HEK293 (cell line): ENCODE measurements around the gene KRTAP5-5.

Experiments
- CTCF ChIA-PET: fragments of 350-600 bp; formaldehyde crosslinking; extraction: SDS; loops from one replicate; lab custom pipeline; 2021; ENCODE audit warnings: antibody characterized with exemption; lab: Yijun Ruan, JAX
- POLR2A ChIA-PET: fragments of 300-600 bp; formaldehyde crosslinking; extraction: SDS; loops from one replicate; lab custom pipeline; 2020; ENCODE audit warnings: antibody characterized with exemption, inconsistent platforms; lab: Yijun Ruan, JAX
- H3K27ac ChIP-seq: fragments of 200-500 bp; sonication (Bioruptor generic); 2 replicates; pipeline ENCODE4 v1.5.1; 2014; ENCODE audit warnings: low read depth, low read length, control low read depth, inconsistent platforms; ENCODE audit errors: extremely low read depth
- H3K36me3 ChIP-seq, 2 experiments: fragments of 200-500 bp in 1 of 2; sonication (Bioruptor generic) in 1 of 2; 1 replicate in 1 of 2; 2 replicates in 1 of 2; pipeline ENCODE4 v1.5.1; 2014 to 2017; ENCODE audit warnings: inconsistent platforms in 2 of 2, low read length in 2 of 2; ENCODE audit not compliant: control insufficient read depth in 2 of 2, insufficient read depth in 1 of 2
- H3K4me1 ChIP-seq: fragments of 200-500 bp; sonication (Bioruptor generic); 2 replicates; pipeline ENCODE4 v1.5.1; 2014; ENCODE audit warnings: mild to moderate bottlenecking, low read length, inconsistent platforms; ENCODE audit not compliant: control insufficient read depth, insufficient read depth
- H3K4me3 ChIP-seq: 2 replicates; pipeline ENCODE4 v1.5.1; 2011; ENCODE audit warnings: low read depth, mild to moderate bottlenecking, control low read depth, low read length, moderate library complexity
- H3K9me3 ChIP-seq: fragments of 200-500 bp; sonication (Bioruptor generic); 2 replicates; pipeline ENCODE4 v1.5.1; 2014; ENCODE audit warnings: low read depth, low read length, inconsistent platforms; ENCODE audit not compliant: control insufficient read depth, insufficient read depth
- BCL6B ChIP-seq: fragments of 450-650 bp; formaldehyde crosslinking; IDR thresholded peaks from 2 replicates; pipeline ENCODE4 v1.5.1; 2017; ENCODE audit warnings: missing biosample characterization, missing genetic modification characterization
- KLF10 ChIP-seq: fragments of 450-650 bp; IDR thresholded peaks from 2 replicates; pipeline ENCODE4 v1.5.1; 2018; ENCODE audit warnings: missing biosample characterization, mild to moderate bottlenecking, missing genetic modification characterization
- KLF16 ChIP-seq: fragments of 450-650 bp; formaldehyde crosslinking; IDR thresholded peaks from 2 replicates; pipeline ENCODE4 v1.5.1; 2017; ENCODE audit warnings: missing biosample characterization, missing genetic modification characterization
- KLF7 ChIP-seq: fragments of 450-650 bp; formaldehyde crosslinking; IDR thresholded peaks from 2 replicates; pipeline ENCODE4 v1.5.1; 2016; ENCODE audit warnings: missing biosample characterization, missing genetic modification characterization, borderline replicate concordance
- REPIN1 ChIP-seq: fragments of 450-650 bp; formaldehyde crosslinking; IDR thresholded peaks from 2 replicates; pipeline ENCODE4 v1.5.1; 2017; ENCODE audit warnings: missing biosample characterization, missing genetic modification characterization, low read depth
- ZBTB20 ChIP-seq: fragments of 450-650 bp; formaldehyde crosslinking; IDR thresholded peaks from 2 replicates; pipeline ENCODE4 v1.5.1; 2016; ENCODE audit warnings: missing biosample characterization, missing genetic modification characterization
- ZBTB6 ChIP-seq: fragments of 450-650 bp; formaldehyde crosslinking; IDR thresholded peaks from 2 replicates; pipeline ENCODE4 v1.5.1; 2017; ENCODE audit warnings: missing biosample characterization, missing genetic modification characterization
- ZFP3 ChIP-seq: fragments of 450-650 bp; formaldehyde crosslinking; IDR thresholded peaks from 2 replicates; pipeline ENCODE4 v1.5.1; 2016; ENCODE audit warnings: low read depth, missing biosample characterization, missing genetic modification characterization
- ZNF121 ChIP-seq: fragments of 450-650 bp; formaldehyde crosslinking; IDR thresholded peaks from 2 replicates; pipeline ENCODE4 v1.5.1; 2016; ENCODE audit warnings: missing biosample characterization, missing genetic modification characterization
- ZNF169 ChIP-seq: fragments of 450-650 bp; formaldehyde crosslinking; IDR thresholded peaks from 2 replicates; pipeline ENCODE4 v1.5.1; 2016; ENCODE audit warnings: missing biosample characterization, missing genetic modification characterization
- ZNF19 ChIP-seq: fragments of 450-650 bp; formaldehyde crosslinking; IDR thresholded peaks from 2 replicates; pipeline ENCODE4; 2016; ENCODE audit warnings: missing biosample characterization, missing genetic modification characterization, low read depth
- ZNF202 ChIP-seq: fragments of 450-650 bp; formaldehyde crosslinking; IDR thresholded peaks from 2 replicates; pipeline ENCODE4 v1.5.1; 2016; ENCODE audit warnings: missing biosample characterization, missing genetic modification characterization, borderline replicate concordance
- ZNF416 ChIP-seq: fragments of 450-650 bp; formaldehyde crosslinking; IDR thresholded peaks from 2 replicates; pipeline ENCODE4 v1.5.1; 2016; ENCODE audit warnings: missing biosample characterization, missing genetic modification characterization
- ZNF433 ChIP-seq: fragments of 450-650 bp; formaldehyde crosslinking; IDR thresholded peaks from 2 replicates; pipeline ENCODE4 v1.5.1; 2016; ENCODE audit warnings: missing biosample characterization, missing genetic modification characterization, low read depth
- ZNF473 ChIP-seq: fragments of 450-650 bp; formaldehyde crosslinking; IDR thresholded peaks from 2 replicates; pipeline ENCODE4 v1.5.1; 2017; ENCODE audit warnings: missing biosample characterization, missing genetic modification characterization
- ZNF48 ChIP-seq: fragments of 450-650 bp; formaldehyde crosslinking; IDR thresholded peaks from 2 replicates; pipeline ENCODE4 v1.5.1; 2016; ENCODE audit warnings: missing biosample characterization, missing genetic modification characterization
- ZNF514 ChIP-seq: fragments of 450-650 bp; formaldehyde crosslinking; IDR thresholded peaks from 2 replicates; pipeline ENCODE4 v1.5.1; 2016; ENCODE audit warnings: missing biosample characterization, missing genetic modification characterization
- ZNF518A ChIP-seq: fragments of 450-650 bp; formaldehyde crosslinking; conservative IDR thresholded peaks from 2 replicates; pipeline ENCODE4 v1.5.1; 2016; ENCODE audit warnings: low read depth, missing biosample characterization, missing genetic modification characterization
- ZNF560 ChIP-seq: fragments of 450-650 bp; formaldehyde crosslinking; IDR thresholded peaks from 2 replicates; pipeline ENCODE4 v1.5.1; 2017; ENCODE audit warnings: missing biosample characterization, missing genetic modification characterization, borderline replicate concordance
- ZNF785 ChIP-seq: fragments of 450-650 bp; formaldehyde crosslinking; IDR thresholded peaks from 2 replicates; pipeline ENCODE4 v1.5.1; 2016; ENCODE audit warnings: missing biosample characterization, missing genetic modification characterization
- ZNF830 ChIP-seq: fragments of 450-650 bp; IDR thresholded peaks from 2 replicates; pipeline ENCODE4 v1.5.0; 2018; ENCODE audit warnings: missing biosample characterization, missing genetic modification characterization, low read depth, mild to moderate bottlenecking, moderate library complexity
- TF ChIP-seq, protein P1 (sequence below): fragments of 450-650 bp; formaldehyde crosslinking; IDR thresholded peaks from 2 replicates; pipeline ENCODE4 v1.5.1; 2016; ENCODE audit warnings: missing biosample characterization, missing genetic modification characterization

KRTAP5-5 gene

GRCh38 chr11:1667906-1668305 lies 38.3 kb downstream of the KRTAP5-5 start:
- POLR2A ChIA-PET: no interaction called here
- TF ChIP-seq KLF16 (tag by site-specific recombination) (no peak), ZFP3 (tag by site-specific recombination) (no peak), ZNF19 (tag by site-specific recombination) (no peak), REPIN1 (no peak), ZNF830 (tag by site-specific recombination) (no peak), ZNF416 (no peak), ZBTB6 (tag by site-specific recombination) (no peak), ZNF473 (tag by site-specific recombination) (no peak), ZNF48 (tag by site-specific recombination) (no peak), ZNF121 (tag by site-specific recombination) (no peak), ZNF169 (tag by site-specific recombination) (no peak), ZBTB20 (tag by site-specific recombination) (no peak), ZNF560 (no peak)
- Histone ChIP-seq H3K36me3 (no peaks in the 10 kb centered on the region), H3K9me3 (no peaks in the 10 kb centered on the region), H3K27ac (no peak overlapping the region), H3K4me3 (no peak overlapping the region), H3K4me1 (no peaks in the 10 kb centered on the region)
- CTCF ChIA-PET: interaction anchor here (1.1 kb wide), 1 partner anchor 15 kb away, joined by 5 read pairs; no protein-coding TSS in a partner anchor

GRCh38 chr11:1668911-1669473 lies 39.4 kb downstream of the KRTAP5-5 start:
- ChIA-PET CTCF (no interaction called here), POLR2A (no interaction called here)
- TF ChIP-seq BCL6B (tag by site-specific recombination): no peak
- no peak for TF ChIP-seq ZNF518A (tag by site-specific recombination)
- TF ChIP-seq ZNF514 (tag by site-specific recombination): no peak
- no peak for TF ChIP-seq ZNF433 (tag by site-specific recombination)
- no peak for TF ChIP-seq ZNF785 (tag by site-specific recombination)
- TF ChIP-seq, protein P1, sequence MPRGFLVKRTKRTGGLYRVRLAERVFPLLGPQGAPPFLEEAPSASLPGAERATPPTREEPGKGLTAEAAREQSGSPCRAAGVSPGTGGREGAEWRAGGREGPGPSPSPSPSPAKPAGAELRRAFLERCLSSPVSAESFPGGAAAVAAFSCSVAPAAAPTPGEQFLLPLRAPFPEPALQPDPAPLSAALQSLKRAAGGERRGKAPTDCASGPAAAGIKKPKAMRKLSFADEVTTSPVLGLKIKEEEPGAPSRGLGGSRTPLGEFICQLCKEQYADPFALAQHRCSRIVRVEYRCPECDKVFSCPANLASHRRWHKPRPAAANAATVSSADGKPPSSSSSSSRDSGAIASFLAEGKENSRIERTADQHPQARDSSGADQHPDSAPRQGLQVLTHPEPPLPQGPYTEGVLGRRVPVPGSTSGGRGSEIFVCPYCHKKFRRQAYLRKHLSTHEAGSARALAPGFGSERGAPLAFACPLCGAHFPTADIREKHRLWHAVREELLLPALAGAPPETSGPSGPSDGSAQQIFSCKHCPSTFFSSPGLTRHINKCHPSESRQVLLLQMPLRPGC (tag by site-specific recombination): no peak
- TF ChIP-seq ZNF19 (tag by site-specific recombination): no peak
- TF ChIP-seq ZNF202 (tag by site-specific recombination): no peak
- no peak for TF ChIP-seq KLF10 (tag by site-specific recombination)
- TF ChIP-seq KLF7 (tag by site-specific recombination): no peak

More at GRCh38 chr11:1668911-1669473, 39.4 kb downstream of the KRTAP5-5 start:
- no peaks in the 10 kb centered on the region for H3K36me3 ChIP-seq
- no peak overlapping the region for H3K4me3 ChIP-seq
- no peaks in the 10 kb centered on the region for H3K4me1 ChIP-seq
- no peak overlapping the region for H3K27ac ChIP-seq
- H3K9me3 ChIP-seq: no peaks in the 10 kb centered on the region
